GM21717 (cell line): ENCODE results near the gene GSE1.

ENCODE experiments used
- ATAC-seq: cut with Tn5 transposase; IDR thresholded peaks from one replicate; pipeline ENCODE4 v1.9.1; 2021; ENCODE audit warnings: mild to moderate bottlenecking, moderate library complexity; ENCODE audit not compliant: unreplicated experiment

Gene GSE1

DNA sequence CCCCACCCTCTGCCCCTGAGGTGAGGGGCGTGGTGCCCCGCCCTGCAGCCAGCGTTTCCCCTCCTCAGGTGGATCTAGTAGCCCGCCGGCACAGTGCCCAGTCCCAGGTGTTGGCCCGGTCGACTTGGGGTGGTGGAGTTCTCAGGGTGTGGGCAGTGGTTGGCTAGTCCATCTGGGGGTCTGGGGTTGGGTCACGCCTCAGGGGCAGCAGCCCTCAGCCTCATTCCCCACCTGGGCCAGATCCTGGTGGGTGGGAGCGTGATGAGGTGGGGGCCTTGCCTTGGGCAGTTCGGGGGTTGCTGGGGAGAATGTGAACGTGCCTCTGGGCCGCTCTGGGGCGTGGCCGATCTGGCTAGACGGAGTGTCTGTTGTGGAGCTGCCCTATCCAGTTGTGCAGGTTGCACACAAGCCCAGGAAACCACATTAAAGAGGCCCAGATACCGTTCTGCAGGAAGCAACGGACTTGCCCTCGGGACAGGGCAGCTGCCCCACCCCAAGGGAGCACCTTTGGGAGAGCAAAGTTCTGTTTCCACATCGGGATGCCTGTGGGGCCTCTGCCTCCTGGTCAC lies 32.0 kb downstream of the GSE1 start:
- no peak for ATAC-seq

DNA sequence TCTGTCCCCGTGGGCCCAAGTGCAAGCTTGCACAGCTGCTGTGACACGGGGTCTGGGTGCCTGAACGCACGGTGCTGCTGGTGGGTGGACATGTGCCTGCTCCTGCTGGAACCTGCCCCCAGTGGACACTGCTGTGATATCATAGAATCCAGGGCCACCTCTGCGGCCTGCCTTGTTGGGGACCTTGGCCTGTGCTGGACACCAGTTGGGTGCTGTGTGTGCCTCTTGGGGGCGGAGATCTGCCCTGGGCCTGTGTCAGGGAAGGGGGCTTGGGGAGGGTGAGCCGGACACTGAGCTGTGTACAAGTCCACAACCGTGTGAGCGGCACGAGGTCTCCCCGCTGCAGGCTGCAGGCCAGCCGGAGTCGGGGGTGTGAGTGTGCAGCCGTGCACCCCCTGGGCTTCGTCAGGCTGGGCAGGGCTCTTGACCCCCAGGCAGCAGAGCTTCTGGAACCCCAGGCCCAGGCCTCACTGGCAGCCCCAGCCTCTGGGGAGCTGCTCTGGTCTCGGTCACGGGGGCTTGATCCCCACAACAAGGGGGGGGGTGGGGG lies 33.3 kb downstream of the GSE1 start:
- no peak for ATAC-seq

DNA sequence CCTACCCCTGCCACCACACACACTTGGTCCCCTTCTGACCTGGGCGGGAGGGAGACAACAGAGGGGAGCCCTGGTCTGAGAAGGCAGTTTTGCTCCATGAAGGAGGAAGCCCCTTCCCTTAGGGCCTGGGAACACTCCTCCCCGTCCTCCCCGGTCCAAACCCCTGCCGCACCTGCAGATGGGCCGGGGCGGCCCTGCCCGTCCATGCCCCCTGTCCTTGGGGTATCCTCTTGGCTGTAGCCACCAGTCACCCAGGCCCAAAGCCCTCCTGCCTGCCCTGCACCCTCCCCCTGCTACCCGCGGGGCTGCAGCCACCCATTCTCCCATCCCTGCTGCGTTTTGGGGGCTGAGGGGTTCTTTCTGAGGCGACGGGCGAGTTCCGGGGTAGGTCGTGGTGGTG lies 33.9 kb downstream of the GSE1 start:
- no peak for ATAC-seq

DNA sequence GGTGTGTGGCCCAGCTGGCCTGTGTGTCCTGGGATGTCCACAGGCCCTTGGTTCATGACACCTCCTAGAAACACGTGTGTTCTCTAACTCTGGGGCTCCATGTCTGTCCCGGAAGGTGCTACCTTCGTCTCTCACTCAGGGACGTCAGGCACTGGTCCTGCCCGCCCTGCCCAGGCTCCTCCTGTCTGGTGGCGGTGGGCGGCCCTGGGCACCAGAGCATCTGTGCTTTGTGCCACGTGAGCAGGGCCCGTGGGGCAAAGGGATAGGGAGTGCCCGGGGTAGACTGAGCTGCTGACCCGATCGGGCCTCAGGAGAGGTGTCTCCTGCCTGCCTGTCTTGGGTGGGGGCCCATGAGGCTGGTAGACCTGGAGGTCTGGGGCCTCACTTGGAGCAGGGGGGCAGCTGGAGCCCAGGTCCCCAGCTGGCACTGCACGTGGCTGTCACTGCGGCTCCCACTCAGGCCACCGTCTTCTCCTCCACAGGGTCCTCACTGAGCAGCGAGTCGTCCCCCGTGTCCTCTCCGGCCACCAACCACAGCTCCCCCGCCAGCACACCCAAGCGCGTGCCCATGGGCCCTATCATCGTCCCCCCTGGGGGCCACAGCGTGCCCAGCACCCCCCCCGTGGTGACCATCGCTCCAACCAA lies 35.1 kb downstream of the GSE1 start:
- ATAC-seq = no peak

DNA sequence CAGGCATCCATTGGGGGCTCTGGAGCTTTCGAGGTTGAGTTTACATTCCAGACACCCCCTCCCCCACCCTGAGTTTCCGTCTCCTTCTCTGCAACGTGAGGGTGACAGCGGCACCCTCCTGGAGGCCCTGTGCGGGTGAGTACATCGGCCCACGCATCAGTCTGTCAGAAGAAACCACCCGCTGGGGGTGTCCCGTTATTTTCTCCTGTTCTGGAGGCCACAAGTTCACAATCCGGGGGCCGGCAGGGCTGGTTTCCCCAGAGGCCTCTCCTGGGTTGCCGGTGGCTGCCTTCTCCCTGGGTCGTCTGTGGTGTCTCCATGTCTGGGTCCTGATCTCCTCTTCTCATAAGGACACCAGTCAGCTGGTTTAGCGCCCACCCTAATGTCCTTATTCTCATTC lies 35.7 kb downstream of the GSE1 start:
- no peak for ATAC-seq

DNA sequence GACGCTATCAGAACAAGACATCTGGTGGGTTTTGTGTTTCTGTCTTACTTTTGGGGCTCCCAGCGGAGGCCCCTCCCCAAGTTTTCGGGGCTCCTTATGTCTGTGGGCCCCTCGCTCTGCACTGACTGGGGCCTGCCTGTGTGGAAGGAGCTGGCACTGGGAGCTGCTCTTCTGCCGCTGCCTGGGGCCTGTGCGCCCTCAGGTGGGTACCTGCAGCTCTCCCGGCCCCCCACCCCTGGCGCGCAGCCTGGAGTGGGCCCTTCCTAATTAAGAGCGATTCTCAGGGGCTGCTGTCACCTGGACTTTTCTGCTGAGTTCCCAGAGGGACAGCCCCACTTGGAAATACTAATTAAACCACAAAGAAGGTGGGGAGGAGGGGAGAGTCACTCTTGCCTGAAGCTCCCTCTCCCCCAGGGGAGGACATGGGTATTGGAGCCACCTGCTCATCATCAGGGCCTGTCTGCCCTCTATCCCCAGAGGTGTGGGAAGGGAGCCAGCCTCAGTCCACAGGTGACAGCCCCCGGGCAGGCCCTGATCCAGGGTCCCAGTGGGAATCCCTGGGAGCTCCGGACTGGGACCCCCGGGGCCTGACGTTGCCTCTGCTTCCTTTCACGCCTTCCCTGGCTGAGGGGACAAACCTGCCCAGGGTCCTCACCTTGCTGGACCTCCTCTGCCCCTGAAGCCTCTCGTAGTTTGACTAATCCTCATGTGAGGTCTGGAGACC lies 36.5 kb downstream of the GSE1 start:
- no peak for ATAC-seq

DNA sequence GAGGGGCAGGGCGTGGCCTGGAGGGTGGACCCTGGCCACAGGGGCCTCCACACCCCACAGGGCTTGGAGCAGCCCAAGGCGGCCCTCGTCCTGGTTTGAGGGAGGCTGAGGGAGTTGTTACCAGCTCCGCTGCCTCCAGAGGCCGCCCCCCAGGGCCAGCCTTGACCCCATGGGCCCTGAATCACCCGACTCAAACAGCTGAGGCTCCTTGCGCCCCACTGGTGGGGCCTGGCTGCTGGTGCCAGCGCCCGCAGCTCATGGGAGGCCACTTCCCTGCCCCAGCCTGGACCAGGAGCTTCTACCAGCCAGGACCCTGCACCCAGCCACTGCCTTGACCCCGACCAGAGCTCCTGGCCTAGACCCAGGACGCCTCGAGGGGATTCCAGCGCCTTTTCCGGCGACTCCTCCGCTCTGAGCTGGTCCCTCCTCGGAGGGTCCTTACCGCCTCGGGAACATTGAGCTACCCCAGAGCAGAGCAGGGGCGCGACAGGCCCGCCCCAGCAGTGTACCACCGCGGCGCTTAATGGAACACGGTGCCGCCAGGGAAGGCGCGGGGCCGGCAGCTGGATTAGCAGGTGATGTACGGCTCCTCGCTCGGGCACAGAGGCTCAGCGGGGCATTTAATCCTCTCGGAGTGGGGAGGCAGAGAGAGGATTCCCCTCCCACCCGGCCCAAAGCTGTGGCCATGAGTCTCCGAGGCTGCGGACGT lies 37.2 kb downstream of the GSE1 start:
- ATAC-seq = no peak

DNA sequence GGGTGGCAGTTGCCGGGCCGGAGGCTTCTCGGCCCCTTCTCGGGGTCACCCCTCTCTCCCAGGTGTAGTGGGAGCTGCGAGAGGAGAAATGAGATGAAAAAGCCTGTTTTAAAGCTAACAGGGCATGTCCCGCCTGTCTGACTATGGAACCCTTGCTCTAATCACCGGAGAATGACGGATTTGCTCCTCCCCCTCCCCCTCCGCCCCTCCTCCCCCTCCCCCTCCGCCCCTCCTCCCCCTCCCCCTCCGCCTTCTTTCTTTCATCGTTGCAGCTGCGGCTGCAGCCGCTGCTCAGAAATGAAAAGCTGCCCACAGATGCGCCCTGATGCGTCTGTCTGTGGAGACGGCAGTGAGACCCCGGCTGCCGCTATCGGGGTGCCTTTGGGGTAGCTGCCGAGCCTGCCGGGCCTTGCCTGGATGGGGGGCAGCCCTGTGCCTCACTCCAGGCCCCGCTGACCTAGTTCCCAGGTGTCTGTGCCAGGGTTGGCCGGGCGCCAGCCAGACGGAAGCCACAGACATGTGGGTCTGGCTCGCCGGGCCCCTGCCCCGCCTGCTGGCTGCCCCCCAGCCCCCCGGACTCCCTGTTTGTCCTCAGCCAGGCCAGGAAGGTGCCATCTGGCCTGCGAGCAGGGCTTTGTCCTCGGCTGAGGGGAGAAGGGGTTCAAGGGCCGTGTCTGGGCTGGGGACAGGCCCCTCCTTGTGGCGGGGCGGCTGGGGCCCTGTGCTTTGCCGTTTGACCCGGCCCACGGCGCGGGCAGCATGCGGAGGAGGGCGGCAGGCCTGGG lies 37.9 kb downstream of the GSE1 start:
- ATAC-seq = no peak

DNA sequence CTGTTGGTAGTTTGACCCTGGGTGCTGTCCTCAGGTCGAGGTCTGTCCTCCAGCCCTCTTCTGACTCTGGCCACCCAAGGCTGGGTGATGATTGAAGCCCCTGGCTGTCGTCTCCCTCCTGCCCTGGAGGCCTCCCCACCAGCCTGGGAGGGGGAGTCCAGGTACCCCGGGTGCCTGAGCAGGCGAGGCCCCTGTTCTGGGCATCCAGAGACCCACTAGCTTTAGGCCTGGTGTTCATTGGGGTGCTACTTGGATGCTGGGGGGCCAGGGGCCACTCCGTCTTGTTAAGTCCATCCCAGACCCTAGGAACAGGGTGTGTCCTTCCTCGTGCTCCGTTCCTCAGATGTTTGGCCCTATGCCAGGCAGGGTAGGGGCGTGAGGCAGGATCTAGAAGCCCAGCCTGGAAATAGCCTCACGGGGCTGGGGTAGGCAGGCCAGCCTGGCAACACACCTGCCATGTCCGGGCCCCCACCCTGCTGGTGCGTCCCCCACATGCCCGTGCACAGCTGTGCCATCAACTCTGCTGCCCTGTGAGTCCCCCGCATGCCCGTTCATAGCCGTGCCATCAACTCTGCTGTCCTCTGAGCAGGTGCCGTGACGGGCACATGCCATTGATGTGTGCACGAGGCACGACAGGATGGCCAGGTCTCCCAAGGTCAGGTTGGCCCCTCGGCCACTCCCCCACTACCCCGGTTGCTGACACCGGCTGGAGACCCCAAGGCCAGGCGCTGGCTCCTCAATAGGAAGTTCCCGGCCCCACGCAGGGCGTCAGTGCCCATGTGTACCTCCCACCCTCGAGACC lies 38.7 kb downstream of the GSE1 start:
- ATAC-seq = no peak

DNA sequence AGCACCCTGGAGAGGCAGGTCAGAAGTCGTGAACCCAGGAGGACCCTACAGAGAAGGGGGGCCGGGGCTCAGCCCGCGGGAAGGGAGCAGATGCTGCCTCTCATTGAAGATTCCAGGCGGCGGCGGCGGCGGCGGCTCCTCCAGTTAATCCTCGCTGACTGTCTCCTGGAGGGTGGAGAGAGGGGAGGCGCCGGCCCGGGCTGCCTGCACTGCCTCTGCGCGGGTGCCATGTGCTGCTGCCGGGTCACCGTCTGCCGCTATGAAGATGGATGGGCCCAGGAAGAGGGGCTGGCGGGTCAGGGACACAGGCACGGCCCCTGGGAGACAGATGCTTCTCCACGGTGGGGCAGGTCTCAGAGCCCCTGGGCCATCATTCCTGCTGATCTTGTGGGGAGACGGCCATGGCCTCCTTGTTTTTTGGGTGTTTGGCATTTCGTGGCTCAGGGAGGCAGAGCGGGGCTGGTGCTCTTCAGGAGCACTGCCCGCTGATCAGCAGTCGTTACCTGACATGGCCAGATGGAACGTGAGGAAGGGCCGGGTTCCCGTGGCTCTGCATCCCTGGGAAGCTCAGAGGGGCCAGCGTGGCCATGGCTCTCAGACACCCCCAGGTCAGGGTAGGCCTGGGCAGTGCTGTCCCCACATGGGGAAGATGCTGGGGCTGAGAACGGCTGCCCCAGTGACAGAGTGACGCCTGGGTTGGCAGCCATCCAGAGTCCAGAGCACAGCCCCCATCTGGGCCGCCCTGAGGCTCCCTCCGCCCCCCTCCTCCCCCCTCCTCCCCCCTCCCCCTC lies 39.5 kb downstream of the GSE1 start:
- no peak for ATAC-seq

DNA sequence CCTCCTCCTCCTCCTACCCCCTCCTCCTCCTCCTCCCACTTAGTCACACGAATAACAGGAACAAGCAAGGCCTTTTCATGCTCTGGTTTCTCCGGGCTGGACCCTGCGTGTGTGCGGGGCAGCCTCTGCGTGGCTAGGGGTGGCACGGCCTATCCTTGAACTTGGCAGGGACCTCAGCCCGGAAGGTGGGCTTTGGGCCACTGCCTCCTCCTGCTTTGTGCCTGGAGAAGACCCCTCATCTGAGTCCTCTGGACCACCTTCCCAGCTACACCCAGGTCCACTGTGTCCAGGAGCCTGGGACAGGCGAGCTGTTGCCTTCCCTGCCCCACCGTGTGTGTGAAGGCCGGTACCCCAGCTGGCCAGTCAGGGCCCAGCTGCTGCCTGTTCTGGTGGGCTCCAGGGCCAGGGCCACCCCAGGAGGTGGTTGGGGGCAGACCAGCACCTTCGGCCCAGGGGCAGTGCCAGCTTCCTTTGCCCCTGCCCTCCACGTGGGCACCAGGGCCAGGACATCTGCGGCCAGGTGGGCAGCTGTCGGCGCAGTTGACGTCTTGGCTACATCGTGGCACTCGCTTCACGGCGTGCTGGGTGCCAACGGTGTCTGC lies 40.3 kb downstream of the GSE1 start:
- ATAC-seq = no peak

DNA sequence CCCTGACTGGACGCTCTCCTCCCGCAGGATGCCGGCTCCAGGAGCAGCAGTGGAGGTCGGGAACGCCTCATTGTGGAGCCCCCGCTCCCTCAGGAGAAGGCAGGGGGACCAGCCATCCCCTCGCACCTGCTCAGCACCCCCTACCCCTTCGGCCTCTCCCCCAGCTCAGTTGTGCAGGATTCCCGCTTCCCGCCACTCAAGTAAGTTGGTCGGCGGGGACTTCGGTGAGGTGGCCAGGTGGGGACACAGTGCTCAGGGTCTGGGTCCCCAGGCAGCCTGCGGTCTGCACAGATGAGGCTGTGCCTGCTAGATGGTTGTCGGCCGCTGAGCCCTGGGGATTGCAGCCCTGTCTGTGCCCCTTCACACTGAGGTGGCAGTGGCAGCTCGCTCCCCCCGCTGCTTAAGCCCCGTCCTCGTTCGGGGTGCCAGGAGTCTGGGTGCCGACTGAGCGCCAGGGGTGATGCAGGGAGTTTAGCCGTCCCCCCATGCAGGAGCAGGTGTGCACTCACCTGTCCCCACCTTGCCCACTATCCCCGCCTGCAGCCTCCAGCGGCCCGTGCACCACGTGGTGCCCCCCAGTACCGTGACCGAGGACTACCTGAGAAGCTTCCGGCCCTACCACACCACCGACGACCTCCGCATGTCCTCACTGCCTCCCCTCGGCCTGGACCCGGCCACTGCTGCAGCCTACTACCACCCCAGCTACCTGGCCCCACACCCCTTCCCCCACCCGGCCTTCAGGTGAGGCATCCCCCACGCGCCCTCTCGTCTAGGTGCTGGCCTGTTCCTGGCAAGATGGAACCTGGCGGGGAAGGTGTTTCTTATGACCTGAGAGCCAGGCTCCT lies 41.4 kb downstream of the GSE1 start:
- no peak for ATAC-seq

DNA sequence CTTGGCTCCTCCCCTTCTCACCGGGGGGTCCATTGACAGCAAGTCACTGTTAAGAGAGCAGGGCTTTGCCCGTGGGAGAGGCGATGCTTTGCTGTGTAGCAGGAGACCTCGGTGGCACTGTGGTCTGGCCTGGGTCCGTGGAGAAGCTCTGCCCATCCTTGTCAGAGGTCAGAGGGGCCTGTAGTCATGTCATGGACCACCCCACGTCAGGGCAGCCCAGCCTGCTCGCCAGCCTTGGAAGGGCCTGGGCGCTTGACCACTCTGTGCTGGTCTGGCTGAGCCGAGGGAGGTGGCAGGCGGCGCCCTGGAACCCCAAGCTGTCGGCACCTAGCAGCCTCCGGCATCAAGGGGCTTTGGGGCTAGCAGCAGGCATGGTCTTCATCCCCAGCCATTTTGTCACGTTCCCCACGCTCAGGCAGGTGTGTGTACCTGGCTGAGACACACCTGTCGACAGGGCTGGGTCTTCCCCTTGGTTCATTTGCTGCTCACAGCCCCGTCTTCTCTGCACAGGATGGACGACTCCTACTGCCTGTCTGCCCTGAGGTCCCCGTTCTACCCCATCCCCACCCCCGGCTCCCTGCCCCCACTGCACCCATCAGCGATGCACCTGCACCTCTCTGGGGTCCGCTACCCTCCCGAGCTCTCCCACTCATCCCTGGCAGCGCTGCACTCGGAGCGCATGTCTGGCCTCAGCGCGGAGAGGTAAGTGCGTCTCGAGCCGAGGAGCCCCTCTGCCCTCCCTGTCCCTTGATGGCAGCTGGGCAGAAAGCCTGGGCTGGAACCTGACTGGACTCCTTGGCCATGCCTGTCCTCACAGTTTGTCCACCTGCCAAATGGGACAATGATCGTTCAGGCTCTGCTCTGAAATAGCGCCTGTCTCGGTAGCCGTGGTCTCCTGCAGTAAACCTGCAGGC lies 42.4 kb downstream of the GSE1 start:
- ATAC-seq = no peak

DNA sequence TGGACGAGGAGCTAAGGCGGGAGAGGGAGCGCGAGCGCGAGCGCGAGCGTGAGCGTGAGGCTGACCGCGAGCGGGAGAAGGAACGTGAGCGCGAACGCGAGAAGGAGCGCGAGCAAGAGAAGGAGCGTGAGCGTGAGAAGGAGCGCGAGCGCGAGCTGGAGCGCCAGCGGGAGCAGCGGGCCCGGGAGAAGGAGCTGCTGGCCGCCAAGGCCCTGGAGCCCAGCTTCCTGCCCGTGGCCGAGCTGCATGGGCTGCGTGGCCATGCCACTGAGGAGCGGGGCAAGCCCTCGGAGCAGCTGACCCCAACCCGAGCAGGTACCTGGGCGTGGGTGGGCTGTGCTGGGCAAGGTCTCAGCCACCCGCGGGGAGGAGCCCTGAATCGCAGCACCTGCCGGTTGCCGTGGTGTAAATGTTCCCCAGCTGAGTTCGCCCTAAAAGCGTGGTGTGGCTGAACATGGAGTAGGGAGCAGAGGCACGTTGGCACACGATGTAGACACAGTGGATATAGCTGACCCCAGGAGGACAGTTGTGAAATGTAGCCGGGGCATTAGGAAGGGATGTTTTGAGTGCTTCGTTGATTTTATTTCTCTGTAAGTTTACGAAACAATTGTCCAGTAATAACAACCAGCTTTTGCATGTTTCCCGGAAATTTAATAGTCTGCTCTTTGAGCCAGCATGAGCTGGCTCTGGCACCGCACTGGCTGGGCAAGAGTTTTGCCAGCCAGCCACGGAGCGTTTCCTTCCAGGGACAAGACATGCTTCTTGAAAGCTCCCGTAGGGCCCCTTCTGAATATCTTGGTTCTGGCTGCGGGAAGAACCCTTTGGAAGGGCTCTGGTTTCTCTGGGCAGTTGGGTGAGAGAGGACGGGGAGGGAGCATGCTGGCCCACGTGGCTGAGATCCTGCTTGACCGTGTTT lies 43.5 kb downstream of the GSE1 start:
- no peak for ATAC-seq

DNA sequence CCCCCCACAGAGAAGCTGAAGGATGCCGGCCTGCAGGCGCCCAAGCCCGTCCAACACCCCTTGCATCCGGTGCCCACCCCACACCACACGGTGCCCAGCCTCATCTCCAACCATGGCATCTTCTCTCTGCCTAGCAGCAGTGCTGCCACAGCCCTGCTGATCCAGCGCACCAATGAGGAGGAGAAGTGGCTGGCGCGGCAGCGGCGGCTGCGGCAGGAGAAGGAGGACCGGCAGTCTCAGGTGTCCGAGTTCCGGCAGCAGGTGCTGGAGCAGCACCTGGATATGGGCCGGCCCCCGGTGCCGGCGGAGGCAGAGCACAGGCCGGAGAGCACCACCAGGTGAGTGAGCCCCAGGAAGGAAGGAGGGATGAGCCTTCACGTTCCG lies 44.1 kb downstream of the GSE1 start:
- no peak for ATAC-seq

DNA sequence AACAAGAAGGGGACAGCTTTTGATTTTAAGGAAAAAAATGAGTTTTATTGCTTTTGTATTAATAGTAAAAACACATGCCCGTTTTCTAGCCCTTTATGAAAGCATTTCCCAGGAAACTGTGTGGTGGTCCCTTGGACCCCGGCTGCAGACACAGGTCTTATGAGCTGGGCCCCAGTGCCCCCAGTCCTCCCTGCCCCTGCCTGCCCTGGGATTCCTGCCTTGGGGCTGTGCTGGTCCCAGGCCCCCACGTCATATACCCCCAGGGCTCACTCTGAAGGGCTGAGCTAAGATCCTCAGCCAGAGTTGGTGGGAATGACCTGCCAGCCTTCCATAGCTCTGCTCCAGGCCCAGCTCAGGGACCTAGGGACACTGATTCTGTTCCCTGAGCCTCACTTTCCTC lies 44.9 kb downstream of the GSE1 start:
- ATAC-seq = no peak
